CD14-positive monocyte (primary cell): Measurements from ENCODE around the gene ABAT. TPM values are rescaled to one million over a fixed set of nuclear protein-coding genes. Genes with fewer than 3 reads are reported as not detected.

Source experiments
- DNase-seq, 3 donors: peaks; one replicate each; pipeline ENCODE4 v3.0.0-alpha.2; 2011 to 2022
- H2AFZ ChIP-seq: 2 replicates; pipeline ENCODE4 v1.6.0; 2012; ENCODE audit warnings: mild to moderate bottlenecking, low read depth, low read length, inconsistent platforms; ENCODE audit not compliant: insufficient read depth, poor library complexity, severe bottlenecking
- H3K27ac ChIP-seq, 2 donors: 1 replicate in 1 of 2; 2 replicates in 1 of 2; pipeline ENCODE4 v1.5.1; 2012 to 2013; ENCODE audit warnings: low read length in 2 of 2, control low read depth in 1 of 2, inconsistent platforms in 1 of 2, low read depth in 1 of 2, mild to moderate bottlenecking in 1 of 2
- H3K27me3 ChIP-seq, 2 donors: one replicate each; pipeline versions ENCODE4 v1.6.0 to v1.6.1; 2011 to 2013; ENCODE audit warnings: low read length in 2 of 2; ENCODE audit not compliant: control insufficient read depth in 2 of 2, insufficient read depth in 2 of 2
- H3K36me3 ChIP-seq, 2 donors: replicated peaks in 1 of 2; 1 replicate in 1 of 2; 2 replicates in 1 of 2; pipeline versions ENCODE4 v1.5.1 to v1.6.1; 2012 to 2013; ENCODE audit warnings: low read length in 2 of 2, control low read depth in 1 of 2, inconsistent platforms in 1 of 2, mild to moderate bottlenecking in 1 of 2; ENCODE audit not compliant: insufficient read depth in 2 of 2, control insufficient read depth in 1 of 2
- H3K4me1 ChIP-seq, 2 donors: 1 replicate in 1 of 2; 2 replicates in 1 of 2; pipeline versions ENCODE4 v1.5.1 to v1.6.1; 2012 to 2013; ENCODE audit warnings: low read length in 2 of 2, control low read depth in 1 of 2, inconsistent platforms in 1 of 2, mild to moderate bottlenecking in 1 of 2, moderate library complexity in 1 of 2; ENCODE audit not compliant: insufficient read depth in 2 of 2, control insufficient read depth in 1 of 2
- H3K4me2 ChIP-seq: replicated peaks from 2 replicates; pipeline ENCODE3; 2012; ENCODE audit warnings: low read length, moderate library complexity, mild to moderate bottlenecking; ENCODE audit not compliant: poor library complexity, severe bottlenecking; ENCODE audit errors: extremely low read depth
- H3K4me3 ChIP-seq, 3 experiments: fragments of 200-600 bp in 1 of 3; sonication (generic) in 1 of 3; replicated peaks in 1 of 3; 1 replicate in 2 of 3; 2 replicates in 1 of 3; pipeline ENCODE4 v1.5.1; 2011 to 2013; ENCODE audit warnings: low read length in 3 of 3, mild to moderate bottlenecking in 3 of 3, control low read depth in 2 of 3, low read depth in 2 of 3, inconsistent platforms in 1 of 3, moderate library complexity in 1 of 3
- H3K79me2 ChIP-seq: 2 replicates; pipeline ENCODE4 v1.6.0; 2012; ENCODE audit warnings: mild to moderate bottlenecking, control low read depth, inconsistent platforms, low read length, moderate library complexity; ENCODE audit not compliant: insufficient read depth
- H3K9ac ChIP-seq: 2 replicates; pipeline ENCODE4 v1.6.0; 2017; ENCODE audit warnings: low read length, mild to moderate bottlenecking; ENCODE audit not compliant: insufficient read depth, poor library complexity, severe bottlenecking
- H3K9me3 ChIP-seq, 2 donors: replicated peaks in 1 of 2; 1 replicate in 1 of 2; 2 replicates in 1 of 2; pipeline versions ENCODE4 v1.5.1 to v1.6.1; 2012 to 2013; ENCODE audit warnings: low read length in 2 of 2, control low read depth in 1 of 2; ENCODE audit not compliant: control insufficient read depth in 1 of 2, insufficient read depth in 1 of 2
- H4K20me1 ChIP-seq: 2 replicates; pipeline ENCODE4 v1.6.0; 2012; ENCODE audit warnings: mild to moderate bottlenecking, low read length, control low read depth, moderate library complexity; ENCODE audit not compliant: insufficient read depth
- H3K27ac Mint-ChIP-seq, 7 donors: one replicate each; pipeline ENCODE4 v1.8.0; 2020; ENCODE audit warnings: mild to moderate bottlenecking in 7 of 7, mixed read lengths in 7 of 7, moderate library complexity in 6 of 7, inconsistent platforms in 2 of 7
- H3K27me3 Mint-ChIP-seq, 3 donors: one replicate each; pipeline ENCODE4 v1.8.0; 2021 to 2022; ENCODE audit warnings: low read depth in 3 of 3, mild to moderate bottlenecking in 3 of 3, mixed read lengths in 3 of 3, moderate library complexity in 3 of 3, inconsistent platforms in 1 of 3
- H3K36me3 Mint-ChIP-seq, 2 donors: one replicate each; pipeline ENCODE4 v1.8.0; 2020; ENCODE audit warnings: mixed read lengths in 2 of 2, inconsistent platforms in 1 of 2, mild to moderate bottlenecking in 1 of 2
- H3K4me1 Mint-ChIP-seq: one replicate; pipeline ENCODE4 v1.8.0; 2020; ENCODE audit warnings: mild to moderate bottlenecking, mixed read lengths
- H3K4me3 Mint-ChIP-seq, 2 donors: one replicate each; pipeline ENCODE4 v1.8.0; 2020; ENCODE audit warnings: mild to moderate bottlenecking in 2 of 2, mixed read lengths in 2 of 2, moderate library complexity in 1 of 2
- H3K9me3 Mint-ChIP-seq, 7 donors: one replicate each; pipeline ENCODE4 v1.8.0; 2020 to 2022; ENCODE audit warnings: mixed read lengths in 7 of 7, mild to moderate bottlenecking in 6 of 7, moderate library complexity in 6 of 7, inconsistent platforms in 2 of 7
- WGBS: methylation state at CpG from one replicate; pipeline ENCODE4 v1.1.5; 2013; ENCODE audit warnings: missing lambda C conversion rate; ENCODE audit not compliant: insufficient coverage; 5-methylcytosine and 5-hydroxymethylcytosine counted together
- intact Hi-C, 2 donors: fragments of 100-400 bp; cut with micrococcal nuclease; formaldehyde crosslinking; loops; one replicate each; pipeline versions ENCODE4 v1.15.0 to v1.15.1; 2023
- polyA plus RNA-seq, 3 donors: library from polyadenylated mRNA; depleted of rRNA in 1 of 3; unstranded in 2 of 3; stranded (reverse) in 1 of 3; fragments of 300-500 nt in 2 of 3; fragments of >200 nt in 1 of 3; fragmentation: Illumina TruSeq in 2 of 3; gene quantifications; 1 replicate in 2 of 3; 2 replicates in 1 of 3; pipeline ENCODE4 v1.2.3, GENCODE V29; 2012 to 2021
- TF ChIP-seq, protein P1 (sequence below): fragments of 200-600 bp; IDR thresholded peaks from one replicate; pipeline ENCODE4 v1.8.0; 2022; ENCODE audit warnings: antibody characterized with exemption, mild to moderate bottlenecking

ABAT gene
- polyA plus RNA-seq, 3 donors: 4.9 to 11.8 (median 8.7) TPM

DNA sequence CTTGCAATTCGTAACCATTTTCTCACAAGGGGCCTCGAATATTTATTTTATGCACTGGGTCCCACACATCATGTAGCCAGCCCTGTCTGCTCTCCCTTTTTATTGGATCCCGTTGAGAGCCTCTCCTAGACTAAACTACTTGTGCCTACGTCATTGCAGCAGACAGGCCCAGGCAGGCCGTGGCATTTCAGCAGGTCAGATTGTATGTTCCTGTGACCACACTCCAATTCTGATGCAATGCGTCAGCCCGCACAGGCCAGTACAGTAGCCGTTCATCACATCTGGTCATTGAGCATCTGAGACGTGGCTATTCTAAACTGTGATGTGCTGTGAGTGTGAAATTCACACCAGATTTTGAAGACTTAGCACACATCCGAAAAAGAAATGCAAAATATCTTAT, 42.2 kb downstream of the ABAT start:
- H3K79me2 ChIP-seq: no peaks in the 10 kb centered on the region
- H3K4me3 ChIP-seq: no peak overlapping the region
- peaks cover 0 to 8% (median 2%) of the 10 kb centered on the region in 3 donors for H3K27me3 Mint-ChIP-seq
- no peaks in the 10 kb centered on the region for H3K9me3 ChIP-seq
- H3K4me1 Mint-ChIP-seq: no peaks in the 10 kb centered on the region
- no peaks in the 10 kb centered on the region for H3K27me3 ChIP-seq
- no peak overlapping the region for H3K9ac ChIP-seq
- H4K20me1 ChIP-seq: peaks cover 3% of the 10 kb centered on the region
- H3K36me3 ChIP-seq: peaks cover 0 to 17% of the 10 kb centered on the region in 2 donors
- WGBS: 90% methylated on average over 8 of the region's 10 CpGs
- peaks cover 15 to 31% of the 10 kb centered on the region in 2 donors for H3K36me3 Mint-ChIP-seq
- intact Hi-C loops: no loop called here
- H3K4me1 ChIP-seq: no peaks in the 10 kb centered on the region
- H3K9me3 Mint-ChIP-seq: peaks cover 0 to 6% (median 3%) of the 10 kb centered on the region in 7 donors
- H2AFZ ChIP-seq: no peak overlapping the region
- H3K4me3 Mint-ChIP-seq: no peak overlapping the region
- TF ChIP-seq, protein P1, sequence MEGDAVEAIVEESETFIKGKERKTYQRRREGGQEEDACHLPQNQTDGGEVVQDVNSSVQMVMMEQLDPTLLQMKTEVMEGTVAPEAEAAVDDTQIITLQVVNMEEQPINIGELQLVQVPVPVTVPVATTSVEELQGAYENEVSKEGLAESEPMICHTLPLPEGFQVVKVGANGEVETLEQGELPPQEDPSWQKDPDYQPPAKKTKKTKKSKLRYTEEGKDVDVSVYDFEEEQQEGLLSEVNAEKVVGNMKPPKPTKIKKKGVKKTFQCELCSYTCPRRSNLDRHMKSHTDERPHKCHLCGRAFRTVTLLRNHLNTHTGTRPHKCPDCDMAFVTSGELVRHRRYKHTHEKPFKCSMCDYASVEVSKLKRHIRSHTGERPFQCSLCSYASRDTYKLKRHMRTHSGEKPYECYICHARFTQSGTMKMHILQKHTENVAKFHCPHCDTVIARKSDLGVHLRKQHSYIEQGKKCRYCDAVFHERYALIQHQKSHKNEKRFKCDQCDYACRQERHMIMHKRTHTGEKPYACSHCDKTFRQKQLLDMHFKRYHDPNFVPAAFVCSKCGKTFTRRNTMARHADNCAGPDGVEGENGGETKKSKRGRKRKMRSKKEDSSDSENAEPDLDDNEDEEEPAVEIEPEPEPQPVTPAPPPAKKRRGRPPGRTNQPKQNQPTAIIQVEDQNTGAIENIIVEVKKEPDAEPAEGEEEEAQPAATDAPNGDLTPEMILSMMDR: no peak
- no peak overlapping the region for H3K27ac ChIP-seq
- no peak overlapping the region for H3K27ac Mint-ChIP-seq
- H3K4me2 ChIP-seq: no peak overlapping the region
- DNase-seq: no peak

DNA sequence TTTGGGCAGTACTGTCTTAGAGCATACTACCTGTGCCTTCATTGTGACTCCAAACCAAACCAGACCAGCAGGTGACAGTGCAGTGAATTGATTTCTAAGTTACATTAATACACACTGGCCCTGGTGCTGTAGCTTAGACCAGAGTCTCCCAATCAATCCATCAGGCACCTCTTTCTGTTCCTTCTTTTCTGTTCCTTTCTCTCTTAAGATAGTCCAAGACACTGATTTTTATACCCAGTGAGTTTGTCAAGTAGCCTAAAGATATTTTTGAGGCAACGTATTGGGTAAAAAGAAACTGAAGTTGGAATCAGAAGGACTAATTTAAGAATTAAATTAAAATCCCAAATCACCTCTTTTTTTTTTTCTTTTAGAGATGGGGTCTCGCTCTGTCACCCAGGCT, 43.1 kb downstream of the ABAT start:
- Histone ChIP-seq H3K4me1 (no peaks in the 10 kb centered on the region), H3K9me3 (no peaks in the 10 kb centered on the region), H3K27ac (no peak overlapping the region), H3K9ac (no peak overlapping the region), H3K79me2 (no peaks in the 10 kb centered on the region), H3K36me3 (peaks cover 0 to 17% of the 10 kb centered on the region in 2 donors), H4K20me1 (peaks cover 3% of the 10 kb centered on the region), H3K4me2 (no peak overlapping the region), H2AFZ (no peak overlapping the region), H3K27me3 (no peaks in the 10 kb centered on the region), H3K4me3 (no peak overlapping the region)
- Mint-ChIP-seq H3K27ac (no peak overlapping the region), H3K9me3 (peaks cover 0 to 6% (median 3%) of the 10 kb centered on the region in 7 donors), H3K4me3 (no peak overlapping the region), H3K27me3 (peaks cover 0 to 6% (median 2%) of the 10 kb centered on the region in 3 donors), H3K4me1 (no peaks in the 10 kb centered on the region), H3K36me3 (peaks cover 15 to 34% of the 10 kb centered on the region in 2 donors)
- intact Hi-C loops: no loop called here
- TF ChIP-seq, protein P1: no peak
- 100% methylated on average over 1 of the region's 2 CpGs for WGBS
- no peak for DNase-seq
